Astrocyte (in vitro differentiated cells and primary cell): ENCODE data around the gene EGLN1. TPM values are rescaled to one million over a fixed set of nuclear protein-coding genes. Genes with fewer than 3 reads are reported as not detected.

Experiments used
- DNase-seq: peaks from one replicate; pipeline ENCODE4 v3.0.0-alpha.2; 2010; ENCODE audit warnings: low read depth
- FAIRE-seq: peaks from 2 replicates; lab custom pipeline; 2011; peaks lifted over from hg19 to GRCh38; lab: Jason Lieb, UNC
- H2AFZ ChIP-seq: 2 replicates; pipeline ENCODE4 v1.6.0; 2012; ENCODE audit warnings: low read depth, low read length, inconsistent platforms
- H3K27ac ChIP-seq: 2 replicates; pipeline ENCODE4 v1.5.1; 2011; ENCODE audit warnings: low read depth, low read length, inconsistent platforms
- H3K27me3 ChIP-seq: 2 replicates; pipeline ENCODE4 v1.6.0; 2011; ENCODE audit warnings: low read length, inconsistent platforms; ENCODE audit not compliant: insufficient read depth
- H3K36me3 ChIP-seq: 2 replicates; pipeline ENCODE4 v1.5.1; 2011; ENCODE audit warnings: low read length, inconsistent platforms; ENCODE audit not compliant: insufficient read depth
- H3K4me1 ChIP-seq: 2 replicates; pipeline ENCODE4 v1.5.1; 2011; ENCODE audit warnings: low read length, inconsistent platforms; ENCODE audit not compliant: insufficient read depth
- H3K4me2 ChIP-seq: 2 replicates; pipeline ENCODE4 v1.6.0; 2012; ENCODE audit warnings: low read length, inconsistent platforms
- H3K4me3 ChIP-seq: 2 replicates; pipeline ENCODE4 v1.5.1; 2011; ENCODE audit warnings: low read depth, mild to moderate bottlenecking, low read length, inconsistent platforms; ENCODE audit not compliant: insufficient read depth
- H3K79me2 ChIP-seq: 2 replicates; pipeline ENCODE4 v1.6.0; 2012; ENCODE audit warnings: mild to moderate bottlenecking, low read length, inconsistent platforms; ENCODE audit not compliant: insufficient read depth
- H3K9ac ChIP-seq: 2 replicates; pipeline ENCODE4 v1.6.0; 2012; ENCODE audit warnings: mild to moderate bottlenecking, low read length, inconsistent platforms
- H3K9me3 ChIP-seq: 2 replicates; pipeline ENCODE4 v1.5.1; 2012; ENCODE audit warnings: low read depth, mild to moderate bottlenecking, low read length, inconsistent platforms; ENCODE audit not compliant: insufficient read depth
- H4K20me1 ChIP-seq: 2 replicates; pipeline ENCODE4 v1.6.0; 2012; ENCODE audit warnings: low read length, inconsistent platforms; ENCODE audit not compliant: insufficient read depth
- H3K27ac Mint-ChIP-seq: one replicate; pipeline ENCODE4 v1.8.0; 2021; ENCODE audit warnings: mild to moderate bottlenecking, mixed read lengths; ENCODE audit not compliant: unreplicated experiment
- H3K27me3 Mint-ChIP-seq: one replicate; pipeline ENCODE4 v1.8.0; 2021; ENCODE audit warnings: low read depth, mixed read lengths; ENCODE audit not compliant: unreplicated experiment
- H3K36me3 Mint-ChIP-seq: one replicate; pipeline ENCODE4 v1.8.0; 2021; ENCODE audit warnings: low read depth, mixed read lengths; ENCODE audit not compliant: unreplicated experiment
- H3K4me1 Mint-ChIP-seq: one replicate; pipeline ENCODE4 v1.8.0; 2021; ENCODE audit warnings: low read depth, mixed read lengths; ENCODE audit not compliant: unreplicated experiment
- H3K4me3 Mint-ChIP-seq: one replicate; pipeline ENCODE4 v1.8.0; 2021; ENCODE audit warnings: mild to moderate bottlenecking, moderate library complexity, mixed read lengths; ENCODE audit not compliant: unreplicated experiment
- H3K9me3 Mint-ChIP-seq: one replicate; pipeline ENCODE4 v1.8.0; 2021; ENCODE audit warnings: mild to moderate bottlenecking, mixed read lengths; ENCODE audit not compliant: unreplicated experiment
- CTCF ChIP-seq: IDR thresholded peaks from 2 replicates; pipeline ENCODE4 v1.5.1; 2011; ENCODE audit warnings: low read depth, mild to moderate bottlenecking, inconsistent platforms, low read length, moderate library complexity; ENCODE audit not compliant: insufficient read depth
- EZH2 ChIP-seq: IDR thresholded peaks from 2 replicates; pipeline ENCODE4 v1.6.1; 2012; ENCODE audit warnings: mild to moderate bottlenecking, low read length, inconsistent platforms; ENCODE audit not compliant: insufficient read depth
- total RNA-seq: library from RNA; stranded (reverse); gene quantifications from 2 replicates; pipeline ENCODE4 v1.2.1, GENCODE V29; 2021

Gene EGLN1
- total RNA-seq, 1 donor from 2014 or later, result 34.5 TPM

- DNase-seq (no peak), FAIRE-seq (no peak)
- H3K27ac Mint-ChIP-seq, result peak overlapping the region; percentile 6
- TF ChIP-seq EZH2, result no peak
- no peak for TF ChIP-seq CTCF
- Histone ChIP-seq H3K9ac (no peak overlapping the region), H2AFZ (no peak overlapping the region), H3K4me3 (no peak overlapping the region), H3K4me2 (no peak overlapping the region), H4K20me1 (no peaks in the 10 kb centered on the region), H3K27me3 (no peaks in the 10 kb centered on the region), H3K79me2 (no peaks in the 10 kb centered on the region), H3K36me3 (peaks cover 16% of the 10 kb centered on the region), H3K27ac (no peak overlapping the region), H3K9me3 (no peaks in the 10 kb centered on the region), H3K4me1 (peaks cover 5% of the 10 kb centered on the region)
- H3K9me3 Mint-ChIP-seq, result no peaks in the 10 kb centered on the region
- no peaks in the 10 kb centered on the region for H3K27me3 Mint-ChIP-seq
- peaks cover 12% of the 10 kb centered on the region for H3K4me1 Mint-ChIP-seq
- H3K36me3 Mint-ChIP-seq, result no peaks in the 10 kb centered on the region
- H3K4me3 Mint-ChIP-seq, result no peak overlapping the region
Measured at GRCh38 chr1:231355171-231355570, 66.9 kb downstream of the EGLN1 start.

DNA sequence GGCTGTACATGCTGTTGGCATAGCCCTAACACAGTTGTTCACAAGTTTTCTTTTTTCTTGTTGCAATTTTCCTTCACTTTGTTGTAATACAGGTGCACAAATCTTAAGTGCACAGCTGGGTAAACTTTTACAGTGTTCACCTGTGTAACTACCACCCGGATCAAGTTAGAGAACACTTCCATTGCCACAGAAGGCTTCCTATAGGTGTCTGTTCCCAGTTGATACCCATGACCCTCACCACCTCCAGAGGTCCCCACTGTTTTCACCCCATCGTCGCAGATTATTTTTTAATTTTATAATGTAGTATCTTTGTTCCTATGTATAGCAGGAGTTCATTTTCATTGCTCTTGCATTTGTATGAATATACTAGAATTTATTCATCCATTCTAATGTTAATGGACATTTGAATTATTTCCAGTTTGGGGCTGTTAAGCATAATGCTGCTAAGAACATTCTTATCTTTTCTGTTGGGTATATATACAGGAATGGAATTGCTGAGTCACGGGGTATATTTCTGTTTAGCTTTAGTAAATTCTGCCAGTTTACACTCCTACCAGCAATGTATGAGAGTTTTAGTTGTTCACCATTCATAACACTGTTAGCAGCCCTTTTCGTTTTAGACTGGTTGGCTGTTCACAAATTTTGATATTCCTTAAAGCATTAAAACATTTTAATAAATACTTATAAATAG is 67.6 kb downstream of the EGLN1 start:
- peaks cover 5% of the 10 kb centered on the region for H3K4me1 ChIP-seq
- H3K4me3 Mint-ChIP-seq, result no peak overlapping the region
- peaks cover 22% of the 10 kb centered on the region for H3K36me3 ChIP-seq
- DNase-seq (no peak), FAIRE-seq (no peak)
- H3K27ac Mint-ChIP-seq, result no peak overlapping the region
- H3K9me3 Mint-ChIP-seq, result no peaks in the 10 kb centered on the region
- TF ChIP-seq EZH2 (no peak), CTCF (no peak)
- H3K4me2 ChIP-seq, result no peak overlapping the region
- H4K20me1 ChIP-seq, result no peaks in the 10 kb centered on the region
- H3K36me3 Mint-ChIP-seq, result no peaks in the 10 kb centered on the region
- H3K9me3 ChIP-seq, result no peaks in the 10 kb centered on the region
- H2AFZ ChIP-seq, result no peak overlapping the region
- no peaks in the 10 kb centered on the region for H3K27me3 ChIP-seq
- no peak overlapping the region for H3K27ac ChIP-seq
- H3K79me2 ChIP-seq, result no peaks in the 10 kb centered on the region
- no peak overlapping the region for H3K4me3 ChIP-seq
- no peak overlapping the region for H3K9ac ChIP-seq
- peaks cover 12% of the 10 kb centered on the region for H3K4me1 Mint-ChIP-seq
- no peaks in the 10 kb centered on the region for H3K27me3 Mint-ChIP-seq

DNA sequence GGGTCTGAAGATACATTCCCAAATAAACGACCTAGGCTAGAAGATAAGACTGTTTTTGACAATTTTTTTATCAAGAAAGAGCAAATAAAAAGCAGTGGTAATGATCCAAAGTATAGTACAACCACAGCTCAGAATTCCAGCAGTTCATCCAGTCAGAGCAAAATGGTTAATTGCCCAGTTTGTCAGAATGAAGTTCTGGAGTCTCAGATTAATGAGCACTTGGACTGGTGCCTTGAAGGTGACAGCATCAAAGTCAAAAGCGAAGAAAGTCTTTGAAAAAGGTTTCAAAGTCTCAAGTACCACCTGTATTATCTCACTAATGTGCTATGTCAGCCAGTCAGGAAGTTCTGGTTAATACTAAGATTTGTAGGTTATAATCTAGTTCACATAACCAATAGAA is 69.0 kb downstream of the EGLN1 start:
- no peaks in the 10 kb centered on the region for H4K20me1 ChIP-seq
- no peak overlapping the region for H3K4me3 ChIP-seq
- no peak overlapping the region for H2AFZ ChIP-seq
- TF ChIP-seq EZH2, result no peak
- no peak for TF ChIP-seq CTCF
- H3K4me2 ChIP-seq, result no peak overlapping the region
- H3K27me3 ChIP-seq, result no peaks in the 10 kb centered on the region
- Mint-ChIP-seq H3K4me3 (no peak overlapping the region), H3K27ac (no peak overlapping the region), H3K27me3 (no peaks in the 10 kb centered on the region), H3K36me3 (no peaks in the 10 kb centered on the region), H3K9me3 (no peaks in the 10 kb centered on the region), H3K4me1 (peaks cover 11% of the 10 kb centered on the region)
- DNase-seq (no peak), FAIRE-seq (no peak)
- H3K36me3 ChIP-seq, result peaks cover 23% of the 10 kb centered on the region
- H3K4me1 ChIP-seq, result peaks cover 5% of the 10 kb centered on the region
- H3K9me3 ChIP-seq, result no peaks in the 10 kb centered on the region
- no peak overlapping the region for H3K27ac ChIP-seq
- no peak overlapping the region for H3K9ac ChIP-seq
- H3K79me2 ChIP-seq, result no peaks in the 10 kb centered on the region
